ENCODE measurements around the gene SH3BP5L.

DNA sequence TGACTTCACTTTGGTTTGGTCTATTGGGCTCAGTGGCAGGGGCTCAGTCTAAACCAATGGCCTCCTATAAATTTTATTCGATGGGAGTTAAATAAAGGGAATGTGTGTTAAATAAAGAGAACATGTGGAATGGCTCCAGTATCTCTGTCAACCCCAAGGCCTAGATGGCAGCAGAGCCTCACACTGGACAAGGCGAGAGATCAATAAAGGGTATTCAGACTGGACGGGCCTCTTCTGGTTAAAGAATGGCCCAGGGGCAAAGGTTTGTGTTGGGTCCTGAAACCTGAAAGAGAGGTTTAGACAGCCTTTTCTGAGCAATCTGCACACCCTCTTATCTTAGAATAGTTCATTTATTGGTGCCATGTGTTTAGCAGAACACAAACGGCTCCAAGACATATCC is 34.7 kb downstream of the SH3BP5L start:
- TF ChIP-seq, protein P1, sequence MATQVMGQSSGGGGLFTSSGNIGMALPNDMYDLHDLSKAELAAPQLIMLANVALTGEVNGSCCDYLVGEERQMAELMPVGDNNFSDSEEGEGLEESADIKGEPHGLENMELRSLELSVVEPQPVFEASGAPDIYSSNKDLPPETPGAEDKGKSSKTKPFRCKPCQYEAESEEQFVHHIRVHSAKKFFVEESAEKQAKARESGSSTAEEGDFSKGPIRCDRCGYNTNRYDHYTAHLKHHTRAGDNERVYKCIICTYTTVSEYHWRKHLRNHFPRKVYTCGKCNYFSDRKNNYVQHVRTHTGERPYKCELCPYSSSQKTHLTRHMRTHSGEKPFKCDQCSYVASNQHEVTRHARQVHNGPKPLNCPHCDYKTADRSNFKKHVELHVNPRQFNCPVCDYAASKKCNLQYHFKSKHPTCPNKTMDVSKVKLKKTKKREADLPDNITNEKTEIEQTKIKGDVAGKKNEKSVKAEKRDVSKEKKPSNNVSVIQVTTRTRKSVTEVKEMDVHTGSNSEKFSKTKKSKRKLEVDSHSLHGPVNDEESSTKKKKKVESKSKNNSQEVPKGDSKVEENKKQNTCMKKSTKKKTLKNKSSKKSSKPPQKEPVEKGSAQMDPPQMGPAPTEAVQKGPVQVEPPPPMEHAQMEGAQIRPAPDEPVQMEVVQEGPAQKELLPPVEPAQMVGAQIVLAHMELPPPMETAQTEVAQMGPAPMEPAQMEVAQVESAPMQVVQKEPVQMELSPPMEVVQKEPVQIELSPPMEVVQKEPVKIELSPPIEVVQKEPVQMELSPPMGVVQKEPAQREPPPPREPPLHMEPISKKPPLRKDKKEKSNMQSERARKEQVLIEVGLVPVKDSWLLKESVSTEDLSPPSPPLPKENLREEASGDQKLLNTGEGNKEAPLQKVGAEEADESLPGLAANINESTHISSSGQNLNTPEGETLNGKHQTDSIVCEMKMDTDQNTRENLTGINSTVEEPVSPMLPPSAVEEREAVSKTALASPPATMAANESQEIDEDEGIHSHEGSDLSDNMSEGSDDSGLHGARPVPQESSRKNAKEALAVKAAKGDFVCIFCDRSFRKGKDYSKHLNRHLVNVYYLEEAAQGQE (IDR thresholded peaks at IDR 0.05; ENCODE audit: insufficient read depth in 1 of 2, low read depth in 2 of 2, low read length in 2 of 2), result no peak
- TF ChIP-seq POLR2AphosphoS5 (IDR thresholded peaks at IDR 0.05; ENCODE audit: low read depth, low read length), result no peak
